ENCODE results near the gene TMEM204. TPM values are rescaled to one million over a fixed set of nuclear protein-coding genes. Genes with fewer than 3 reads are reported as not detected.

The TMEM204 gene
- total and polyA plus RNA-seq, 2 donors (not counting 1 experiment from before 2014, with no cell fraction given) = 0.27 to 2.7 TPM

DNA sequence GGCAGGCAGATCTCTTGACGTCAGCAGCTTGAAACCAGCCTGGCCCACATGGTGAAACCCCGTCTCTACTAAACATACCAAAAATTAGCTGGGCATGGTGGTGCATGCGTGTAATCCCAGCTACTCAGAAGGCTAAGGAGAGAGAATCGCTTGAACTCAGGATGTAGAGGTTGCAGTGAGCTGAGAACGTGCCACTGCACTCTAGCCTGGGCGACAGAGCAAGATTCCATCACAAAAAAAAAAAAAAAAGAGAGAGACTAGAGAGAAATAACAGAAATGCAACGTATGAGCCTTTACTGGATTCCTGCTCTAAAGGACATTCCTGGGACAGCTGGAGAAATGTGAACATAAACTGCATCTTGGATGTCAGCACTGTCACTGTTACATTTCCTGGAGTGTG, 67.6 kb downstream of the TMEM204 start:
- TF ChIP-seq EZH2 (IDR thresholded peaks at IDR 0.05; ENCODE audit: borderline replicate concordance, insufficient read depth, low read depth, low read length, poor library complexity, severe bottlenecking) = no peak
- TF ChIP-seq, protein P1, sequence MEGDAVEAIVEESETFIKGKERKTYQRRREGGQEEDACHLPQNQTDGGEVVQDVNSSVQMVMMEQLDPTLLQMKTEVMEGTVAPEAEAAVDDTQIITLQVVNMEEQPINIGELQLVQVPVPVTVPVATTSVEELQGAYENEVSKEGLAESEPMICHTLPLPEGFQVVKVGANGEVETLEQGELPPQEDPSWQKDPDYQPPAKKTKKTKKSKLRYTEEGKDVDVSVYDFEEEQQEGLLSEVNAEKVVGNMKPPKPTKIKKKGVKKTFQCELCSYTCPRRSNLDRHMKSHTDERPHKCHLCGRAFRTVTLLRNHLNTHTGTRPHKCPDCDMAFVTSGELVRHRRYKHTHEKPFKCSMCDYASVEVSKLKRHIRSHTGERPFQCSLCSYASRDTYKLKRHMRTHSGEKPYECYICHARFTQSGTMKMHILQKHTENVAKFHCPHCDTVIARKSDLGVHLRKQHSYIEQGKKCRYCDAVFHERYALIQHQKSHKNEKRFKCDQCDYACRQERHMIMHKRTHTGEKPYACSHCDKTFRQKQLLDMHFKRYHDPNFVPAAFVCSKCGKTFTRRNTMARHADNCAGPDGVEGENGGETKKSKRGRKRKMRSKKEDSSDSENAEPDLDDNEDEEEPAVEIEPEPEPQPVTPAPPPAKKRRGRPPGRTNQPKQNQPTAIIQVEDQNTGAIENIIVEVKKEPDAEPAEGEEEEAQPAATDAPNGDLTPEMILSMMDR (IDR thresholded peaks at IDR 0.05) = no peak
- Histone ChIP-seq H3K9me3 (ENCODE audit: control extremely low read depth in 1 of 3, control insufficient read depth in 2 of 3, insufficient read depth in 1 of 3, low read length in 2 of 3) (no peaks in the 10 kb centered on the region), H3K27ac (ENCODE audit: low read length in 2 of 2) (no peak overlapping the region), H4K20me1 (ENCODE audit: control insufficient read depth, insufficient read depth, low read length, poor library complexity, severe bottlenecking) (no peaks in the 10 kb centered on the region), H3K36me3 (replicated peaks in 1 of 2; ENCODE audit: control extremely low read depth in 1 of 2, control insufficient read depth in 1 of 2, extremely low read depth in 1 of 2, insufficient read depth in 2 of 2, low read length in 1 of 2) (no peaks in the 10 kb centered on the region), H3K4me1 (ENCODE audit: control insufficient read depth in 2 of 2, insufficient read depth in 2 of 2, low read length in 2 of 2) (no peaks in the 10 kb centered on the region), H3K9ac (ENCODE audit: low read length) (no peak overlapping the region), H3K4me2 (replicated peaks; ENCODE audit: low read depth, low read length, poor library complexity, severe bottlenecking) (no peak overlapping the region), H3K79me2 (ENCODE audit: control insufficient read depth, insufficient read depth, low read length) (no peaks in the 10 kb centered on the region), H3K4me3 (ENCODE audit: control extremely low read depth in 1 of 5, extremely low read depth in 1 of 5, insufficient read depth in 1 of 5, low read depth in 2 of 5, low read length in 4 of 5) (no peak overlapping the region), H2AFZ (ENCODE audit: insufficient read depth, low read depth, low read length, poor library complexity, severe bottlenecking) (no peak overlapping the region), H3K27me3 (replicated peaks in 1 of 4; ENCODE audit: control extremely low read depth in 1 of 4, control insufficient read depth in 3 of 4, insufficient read depth in 4 of 4, low read length in 3 of 4) (no peaks in the 10 kb centered on the region)
- H3K9me3 Mint-ChIP-seq (ENCODE audit: insufficient read depth) = no peaks in the 10 kb centered on the region
- H3K27me3 Mint-ChIP-seq = no peaks in the 10 kb centered on the region
- intact Hi-C loops (cut with micrococcal nuclease) = no loop called here
- ATAC-seq (ENCODE audit: low read depth) (no peak), DNase-seq (no peak)
- no peak overlapping the region for H3K27ac Mint-ChIP-seq
- 98% methylated on average over 5 of the region's 7 CpGs for WGBS (ENCODE audit: insufficient coverage)
- POLR2A ChIA-PET = no interaction called here
- H3K4me3 Mint-ChIP-seq = no peak overlapping the region
- CTCF ChIA-PET = no interaction called here
- no peaks in the 10 kb centered on the region for H3K4me1 Mint-ChIP-seq

DNA sequence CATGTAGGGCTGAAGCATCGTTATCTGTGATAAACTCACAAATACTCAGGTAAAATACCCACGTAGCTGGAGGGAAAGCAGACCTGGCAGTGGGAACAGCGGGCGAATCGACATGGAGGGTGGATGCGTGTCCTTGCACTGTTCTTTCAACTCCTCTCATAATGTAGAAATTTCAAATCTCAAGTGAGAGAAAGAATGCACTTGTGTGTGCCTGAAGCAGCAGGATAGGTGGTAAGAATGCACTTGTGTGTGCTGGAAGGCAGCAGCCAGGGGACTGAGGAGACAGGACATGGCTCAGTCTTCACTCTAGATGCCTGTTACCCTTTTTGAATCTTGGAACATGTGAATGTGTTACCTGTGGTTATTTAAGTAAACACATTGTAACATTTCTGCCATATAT, 68.0 kb downstream of the TMEM204 start:
- Mint-ChIP-seq H3K27me3 (no peaks in the 10 kb centered on the region), H3K27ac (no peak overlapping the region)
- WGBS (ENCODE audit: insufficient coverage) = 100% methylated on average over 2 of the region's 6 CpGs

More for the DNA sequence above, 68.0 kb downstream of the TMEM204 start:
- Histone ChIP-seq H3K9ac (ENCODE audit: low read length) (no peak overlapping the region), H4K20me1 (ENCODE audit: control insufficient read depth, insufficient read depth, low read length, poor library complexity, severe bottlenecking) (no peaks in the 10 kb centered on the region), H2AFZ (ENCODE audit: insufficient read depth, low read depth, low read length, poor library complexity, severe bottlenecking) (no peak overlapping the region), H3K4me2 (replicated peaks; ENCODE audit: low read depth, low read length, poor library complexity, severe bottlenecking) (no peak overlapping the region), H3K79me2 (ENCODE audit: control insufficient read depth, insufficient read depth, low read length) (no peaks in the 10 kb centered on the region), H3K4me3 (ENCODE audit: control extremely low read depth in 1 of 5, extremely low read depth in 1 of 5, insufficient read depth in 1 of 5, low read depth in 2 of 5, low read length in 4 of 5) (no peak overlapping the region), H3K27ac (ENCODE audit: low read length in 2 of 2) (no peak overlapping the region), H3K36me3 (replicated peaks in 1 of 2; ENCODE audit: control extremely low read depth in 1 of 2, control insufficient read depth in 1 of 2, extremely low read depth in 1 of 2, insufficient read depth in 2 of 2, low read length in 1 of 2) (no peaks in the 10 kb centered on the region), H3K27me3 (replicated peaks in 1 of 4; ENCODE audit: control extremely low read depth in 1 of 4, control insufficient read depth in 3 of 4, insufficient read depth in 4 of 4, low read length in 3 of 4) (no peaks in the 10 kb centered on the region), H3K4me1 (ENCODE audit: control insufficient read depth in 2 of 2, insufficient read depth in 2 of 2, low read length in 2 of 2) (no peaks in the 10 kb centered on the region), H3K9me3 (ENCODE audit: control extremely low read depth in 1 of 3, control insufficient read depth in 2 of 3, insufficient read depth in 1 of 3, low read length in 2 of 3) (no peaks in the 10 kb centered on the region)
- Mint-ChIP-seq H3K9me3 (ENCODE audit: insufficient read depth) (no peaks in the 10 kb centered on the region), H3K4me3 (no peak overlapping the region), H3K4me1 (no peaks in the 10 kb centered on the region)
- POLR2A ChIA-PET = no interaction called here
- intact Hi-C loops (cut with micrococcal nuclease) = no loop called here
- TF ChIP-seq, protein P1 (IDR thresholded peaks at IDR 0.05) = no peak
- TF ChIP-seq EZH2 (IDR thresholded peaks at IDR 0.05; ENCODE audit: borderline replicate concordance, insufficient read depth, low read depth, low read length, poor library complexity, severe bottlenecking) = no peak
- ATAC-seq (ENCODE audit: low read depth) (no peak), DNase-seq (no peak)
- CTCF ChIA-PET = no interaction called here
